ENCODE data around the gene ZNF512B. TPM values are rescaled to one million over a fixed set of nuclear protein-coding genes. Genes with fewer than 3 reads are reported as not detected.
"Not testable (repeated sequence)": the region's sequence is repeated elsewhere in the genome, so short reads cannot be mapped to it uniquely, and the experiment has no call there.

Gene ZNF512B
- total RNA-seq, 2 experiments from 2014 or later: 19.3 to 21.4 TPM

DNA sequence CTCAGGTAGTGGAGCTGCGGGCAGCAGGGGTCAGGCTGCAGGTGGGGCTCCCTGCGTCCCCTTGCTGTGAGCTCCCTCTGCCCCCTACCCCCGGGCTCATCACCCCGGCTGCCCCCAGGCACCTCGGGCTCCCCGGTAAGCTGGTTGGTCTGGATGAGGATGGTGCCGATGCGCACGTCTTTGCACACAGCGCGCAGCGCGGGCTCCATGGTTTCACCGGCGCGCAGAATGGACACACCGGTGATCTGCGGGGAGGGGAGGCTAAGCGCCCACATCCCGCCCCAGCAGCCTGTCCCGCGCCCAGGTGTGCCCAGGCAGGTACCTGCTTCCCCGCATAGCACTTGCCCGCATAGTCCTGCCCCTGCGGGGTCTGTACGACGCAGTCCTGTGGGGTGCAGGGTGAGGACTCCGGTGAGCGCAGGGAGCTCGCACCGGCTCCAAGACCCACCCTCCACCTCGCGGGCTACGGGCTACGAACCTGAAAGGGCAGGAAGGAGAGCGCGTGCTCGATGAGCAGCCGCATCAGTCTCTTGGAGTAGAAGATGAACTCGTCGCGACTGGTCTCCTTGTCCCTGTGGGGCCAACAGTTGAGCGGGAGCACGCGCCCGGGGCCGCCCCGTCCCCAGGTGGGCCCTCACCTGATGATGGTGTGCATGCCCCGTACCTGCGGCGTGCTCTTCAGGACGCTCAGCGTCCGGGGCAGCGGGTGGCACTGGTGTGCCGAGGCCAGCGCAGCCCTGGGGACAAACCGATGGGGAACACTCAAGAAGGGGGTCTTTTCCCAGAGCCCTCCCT lies 29.1 kb downstream of the ZNF512B start:
- no peak overlapping the region for H3K4me3 Mint-ChIP-seq
- CTCF ChIA-PET: interaction anchor here (1.0 kb wide), 1 partner anchor 44 kb away, joined by 3 read pairs; no protein-coding TSS in a partner anchor

DNA sequence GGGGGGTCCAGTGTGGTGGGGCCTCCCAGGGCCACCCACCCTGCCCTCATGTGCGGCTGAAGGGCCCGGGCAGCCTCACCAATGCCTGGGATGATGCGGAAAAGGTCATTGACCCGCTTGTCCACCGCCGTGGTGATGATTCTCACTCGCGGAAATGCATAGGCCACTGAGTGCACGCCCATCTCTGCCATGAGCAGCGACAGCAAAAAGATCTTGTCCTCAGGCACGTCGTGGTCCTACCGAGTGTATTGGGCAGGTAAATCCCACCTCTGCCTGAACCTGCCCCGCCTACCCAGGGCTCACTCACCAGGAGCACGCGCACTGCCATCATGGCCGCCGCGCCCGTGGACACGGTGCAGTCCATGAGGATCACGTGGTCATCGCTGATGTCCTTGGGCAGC lies 29.7 kb downstream of the ZNF512B start:
- peaks cover 2% of the 10 kb centered on the region for H3K9me3 Mint-ChIP-seq
- H3K36me3 Mint-ChIP-seq (ENCODE audit: low read depth): peaks cover 42% of the 10 kb centered on the region
- POLR2A ChIA-PET: no interaction called here
- CTCF ChIA-PET: no interaction called here
- no peak overlapping the region for H3K4me3 Mint-ChIP-seq
- peaks cover 29% of the 10 kb centered on the region for H3K4me1 Mint-ChIP-seq
- H3K27me3 Mint-ChIP-seq: no peaks in the 10 kb centered on the region
- DNase-seq: no peak
- H3K27ac Mint-ChIP-seq: no peak overlapping the region

More for the DNA sequence above, 29.1 kb downstream of the ZNF512B start:
- H3K27ac Mint-ChIP-seq: peak overlapping the region; percentile 90
- no peak for DNase-seq
- POLR2A ChIA-PET: interaction anchor here (0.8 kb wide), 1 partner anchor 12 kb away, joined by 3 read pairs; no protein-coding TSS in a partner anchor
- H3K4me1 Mint-ChIP-seq: peaks cover 29% of the 10 kb centered on the region
- peaks cover 2% of the 10 kb centered on the region for H3K9me3 Mint-ChIP-seq
- no peaks in the 10 kb centered on the region for H3K27me3 Mint-ChIP-seq
- peaks cover 39% of the 10 kb centered on the region for H3K36me3 Mint-ChIP-seq (ENCODE audit: low read depth)

- no peaks in the 10 kb centered on the region for H3K27me3 Mint-ChIP-seq
- no peak for DNase-seq
- peaks cover 26% of the 10 kb centered on the region for H3K4me1 Mint-ChIP-seq
- peak overlapping the region; percentile 19 for H3K27ac Mint-ChIP-seq
- peaks cover 46% of the 10 kb centered on the region for H3K36me3 Mint-ChIP-seq (ENCODE audit: low read depth)
- ChIA-PET CTCF (interaction anchor here (1.8 kb wide), 1 partner anchor 65 kb away, joined by 3 read pairs; no protein-coding TSS in a partner anchor), POLR2A (no interaction called here)
- peaks cover 2% of the 10 kb centered on the region for H3K9me3 Mint-ChIP-seq
- no peak overlapping the region for H3K4me3 Mint-ChIP-seq
Measured at GRCh38 chr20:63939061-63939935, 30.4 kb downstream of the ZNF512B start.

- DNase-seq: no peak
- ChIA-PET POLR2A (no interaction called here), CTCF (interaction anchor here (0.6 to 1.4 kb wide), 3 partner anchors 16 to 41 kb away, joined by 3 to 4 read pairs (median 3); no protein-coding TSS in a partner anchor)
- peaks cover 20% of the 10 kb centered on the region for H3K4me1 Mint-ChIP-seq
- H3K4me3 Mint-ChIP-seq: no peak overlapping the region
- no peak overlapping the region for H3K27ac Mint-ChIP-seq
- H3K9me3 Mint-ChIP-seq: peaks cover 2% of the 10 kb centered on the region
- H3K36me3 Mint-ChIP-seq (ENCODE audit: low read depth): peaks cover 46% of the 10 kb centered on the region
- no peaks in the 10 kb centered on the region for H3K27me3 Mint-ChIP-seq
Measured at GRCh38 chr20:63937596-63937995, 32.1 kb downstream of the ZNF512B start.

DNA sequence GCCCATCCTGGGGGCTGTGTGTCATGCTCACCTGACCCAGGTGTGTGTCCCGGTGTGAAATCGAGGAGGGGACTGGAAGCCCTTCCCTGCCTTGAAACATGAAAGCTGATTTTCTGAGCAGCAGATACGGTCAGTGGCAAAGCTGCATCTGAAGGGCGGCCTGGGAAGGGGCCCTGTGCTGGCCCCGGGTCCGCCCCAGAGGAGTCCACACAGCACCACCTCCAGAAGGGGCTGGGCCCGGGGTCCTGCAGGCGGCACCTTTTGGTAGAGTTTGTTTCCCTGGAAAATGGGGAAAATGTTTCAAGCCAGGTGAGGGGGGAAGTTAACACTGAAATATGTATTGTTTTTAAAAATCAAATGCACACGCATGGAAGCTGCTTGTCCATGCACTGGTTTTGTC lies 34.3 kb downstream of the ZNF512B start:
- no peaks in the 10 kb centered on the region for H3K9me3 Mint-ChIP-seq
- H3K4me3 Mint-ChIP-seq: no peak overlapping the region
- POLR2A ChIA-PET: no interaction called here
- H3K36me3 Mint-ChIP-seq (ENCODE audit: low read depth): peaks cover 49% of the 10 kb centered on the region
- H3K4me1 Mint-ChIP-seq: peaks cover 4% of the 10 kb centered on the region
- peak; percentile 3 for DNase-seq
- no peaks in the 10 kb centered on the region for H3K27me3 Mint-ChIP-seq
- CTCF ChIA-PET: no interaction called here
- H3K27ac Mint-ChIP-seq: no peak overlapping the region

DNA sequence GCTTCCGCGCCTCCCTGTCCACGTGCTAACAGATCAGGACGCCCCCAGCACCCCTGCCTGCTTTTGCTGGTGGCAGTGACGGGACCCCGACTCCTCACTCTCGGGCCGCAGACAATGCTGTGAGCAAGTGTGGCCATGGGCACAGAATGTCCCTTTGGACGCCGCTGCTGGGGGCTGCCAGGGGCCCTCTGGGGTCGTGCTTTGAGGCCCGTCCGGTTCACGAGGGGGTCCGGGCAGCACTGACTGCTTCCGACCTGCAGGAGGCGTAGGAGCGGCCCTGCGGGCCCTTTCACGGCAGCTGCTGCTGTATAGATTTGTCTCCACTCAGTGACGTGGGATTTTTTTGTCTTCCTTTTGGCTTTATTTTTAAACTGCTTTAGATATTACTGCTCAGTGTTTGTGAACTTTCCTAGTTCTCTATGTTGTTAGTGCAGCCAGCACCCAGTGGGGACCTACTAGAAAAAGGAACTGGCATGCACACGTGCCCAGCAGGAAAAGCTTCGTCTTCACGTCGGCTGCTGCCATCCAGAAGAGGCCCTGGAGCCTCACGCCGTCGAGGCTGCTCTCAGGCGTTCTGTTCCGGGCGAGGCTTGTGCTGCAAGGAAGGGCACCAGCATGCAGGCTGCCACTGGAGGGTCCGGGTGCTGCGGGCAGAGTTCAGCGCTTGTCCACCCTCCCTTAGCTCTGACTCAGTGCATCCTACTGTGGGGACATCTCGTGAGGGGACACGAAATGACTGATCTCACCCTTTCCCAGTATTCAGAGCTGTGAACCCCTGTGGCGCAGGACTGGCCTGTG lies 35.3 kb downstream of the ZNF512B start:
- Mint-ChIP-seq H3K36me3 (ENCODE audit: low read depth) (peaks cover 47% of the 10 kb centered on the region), H3K4me1 (peaks cover 3% of the 10 kb centered on the region), H3K9me3 (no peaks in the 10 kb centered on the region), H3K27ac (no peak overlapping the region), H3K27me3 (no peaks in the 10 kb centered on the region), H3K4me3 (no peak overlapping the region)
- ChIA-PET POLR2A (no interaction called here), CTCF (interaction anchor here (0.9 kb wide), 1 partner anchor 11 kb away, joined by 3 read pairs; no protein-coding TSS in a partner anchor)
- no peak for DNase-seq

DNA sequence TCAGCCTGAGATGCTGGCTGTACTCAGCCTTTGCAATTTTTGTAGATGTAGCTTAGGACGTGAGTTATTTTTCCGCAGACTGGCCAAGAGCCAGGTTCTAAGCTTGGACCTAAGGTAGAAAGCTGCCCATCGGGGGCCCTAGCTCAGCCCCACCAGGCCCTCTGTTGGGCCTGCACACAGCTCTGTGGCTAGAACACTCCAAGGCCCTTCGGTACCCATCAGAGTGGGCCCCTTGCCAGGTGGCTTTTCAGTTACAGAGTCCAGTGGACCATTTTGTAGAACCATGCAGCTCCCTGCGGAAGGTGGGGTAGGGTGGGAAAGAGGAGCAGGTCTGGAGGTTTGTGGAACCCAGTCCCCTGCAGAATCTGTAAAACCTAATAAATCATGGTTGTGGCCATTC lies 36.1 kb downstream of the ZNF512B start:
- peaks cover 3% of the 10 kb centered on the region for H3K4me1 Mint-ChIP-seq

GRCh38 chr20:63932606-63933160 lies 37.0 kb downstream of the ZNF512B start:
- H3K4me1 Mint-ChIP-seq: peaks cover 2% of the 10 kb centered on the region
- no peaks in the 10 kb centered on the region for H3K9me3 Mint-ChIP-seq
- POLR2A ChIA-PET: no interaction called here
- DNase-seq: no peak
- H3K27me3 Mint-ChIP-seq: no peaks in the 10 kb centered on the region
- peaks cover 56% of the 10 kb centered on the region for H3K36me3 Mint-ChIP-seq (ENCODE audit: low read depth)
- H3K4me3 Mint-ChIP-seq: no peak overlapping the region
- CTCF ChIA-PET: interaction anchor here (1.2 to 1.5 kb wide), 2 partner anchors 11 to 19 kb away, joined by 3 to 5 read pairs; no protein-coding TSS in a partner anchor
- no peak overlapping the region for H3K27ac Mint-ChIP-seq

More for the DNA sequence above, 36.1 kb downstream of the ZNF512B start:
- ChIA-PET POLR2A (no interaction called here), CTCF (interaction anchor here (1.2 kb wide), 1 partner anchor 12 kb away, joined by 3 read pairs; no protein-coding TSS in a partner anchor)
- no peak for DNase-seq
- Mint-ChIP-seq H3K27me3 (no peaks in the 10 kb centered on the region), H3K27ac (no peak overlapping the region), H3K9me3 (no peaks in the 10 kb centered on the region), H3K4me3 (no peak overlapping the region), H3K36me3 (ENCODE audit: low read depth) (peaks cover 54% of the 10 kb centered on the region)

DNA sequence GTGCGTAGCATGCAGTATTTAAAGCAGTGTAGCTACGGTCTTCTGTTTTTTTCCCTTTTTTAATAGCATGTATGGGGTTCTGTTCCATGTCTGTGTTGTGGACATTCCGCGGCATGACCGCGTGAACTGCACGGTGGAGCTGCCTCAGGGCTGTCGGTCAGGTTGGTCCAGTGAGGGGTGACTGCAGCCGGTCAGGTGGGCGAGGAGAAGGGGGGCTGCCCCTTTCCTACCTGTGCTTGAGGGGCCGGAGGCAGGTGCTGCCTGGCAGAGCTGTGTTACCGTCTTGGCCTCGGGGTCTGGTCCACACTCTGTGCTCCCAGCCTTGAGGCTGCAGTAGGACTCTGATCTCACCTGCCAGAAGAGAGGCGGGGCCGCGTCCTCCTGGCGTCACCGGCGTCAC lies 38.0 kb downstream of the ZNF512B start:
- no peaks in the 10 kb centered on the region for H3K27me3 Mint-ChIP-seq
- ChIA-PET POLR2A (no interaction called here), CTCF (interaction anchor here (1.5 kb wide), 1 partner anchor 18 kb away, joined by 5 read pairs; no protein-coding TSS in a partner anchor)
- peaks cover 58% of the 10 kb centered on the region for H3K36me3 Mint-ChIP-seq (ENCODE audit: low read depth)
- H3K4me1 Mint-ChIP-seq: no peaks in the 10 kb centered on the region
- DNase-seq: no peak
- H3K9me3 Mint-ChIP-seq: no peaks in the 10 kb centered on the region
- no peak overlapping the region for H3K27ac Mint-ChIP-seq
- H3K4me3 Mint-ChIP-seq: no peak overlapping the region

DNA sequence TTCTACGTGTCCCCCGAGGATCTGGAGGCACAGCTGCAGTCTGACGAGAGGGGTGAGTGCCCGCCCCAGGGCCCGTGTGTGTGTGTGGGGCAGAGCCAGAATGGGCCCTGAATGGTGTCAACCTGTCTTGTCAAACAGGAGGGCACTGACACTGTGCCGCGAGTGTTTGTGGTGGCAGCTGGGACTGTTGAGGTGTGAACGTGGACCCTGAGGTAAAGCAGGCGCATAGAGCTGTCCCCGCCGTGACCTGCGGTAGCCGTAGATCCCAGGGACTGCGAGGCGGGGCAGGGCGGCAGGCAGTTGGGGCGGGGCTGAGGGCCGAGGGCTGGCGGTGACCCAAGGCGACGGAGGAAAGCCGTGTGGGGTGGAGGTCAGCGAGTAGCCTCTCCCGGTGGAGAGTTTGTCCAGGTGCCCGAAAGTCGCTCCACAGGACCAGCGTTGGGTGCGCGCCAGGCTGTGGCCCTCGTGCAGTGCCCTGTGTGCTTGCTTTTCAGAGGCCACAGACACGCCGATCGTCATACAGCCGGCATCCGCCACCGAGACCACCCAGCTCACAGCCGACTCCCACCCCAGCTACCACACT lies 38.7 kb downstream of the ZNF512B start:
- ChIA-PET CTCF (no interaction called here), POLR2A (no interaction called here)
- Mint-ChIP-seq H3K9me3 (no peaks in the 10 kb centered on the region), H3K27me3 (no peaks in the 10 kb centered on the region), H3K27ac (no peak overlapping the region), H3K36me3 (ENCODE audit: low read depth) (peaks cover 60% of the 10 kb centered on the region), H3K4me1 (peaks cover 2% of the 10 kb centered on the region), H3K4me3 (no peak overlapping the region)
- no peak for DNase-seq

GRCh38 chr20:63929473-63929883 lies 40.3 kb downstream of the ZNF512B start:
- H3K9me3 Mint-ChIP-seq, H3K4me1 Mint-ChIP-seq, POLR2A ChIA-PET, DNase-seq, H3K4me3 Mint-ChIP-seq, H3K27ac Mint-ChIP-seq, H3K27me3 Mint-ChIP-seq: not testable (repeated sequence)
- H3K36me3 Mint-ChIP-seq (ENCODE audit: low read depth): peaks cover 54% of the 10 kb centered on the region
- CTCF ChIA-PET: interaction anchor here (2.0 kb wide), 1 partner anchor 109 kb away, joined by 8 read pairs; no protein-coding TSS in a partner anchor

GRCh38 chr20:63929071-63929470 lies 40.7 kb downstream of the ZNF512B start:
- Mint-ChIP-seq H3K27ac (peak overlapping the region; percentile 25), H3K9me3 (no peaks in the 10 kb centered on the region), H3K36me3 (ENCODE audit: low read depth) (peaks cover 50% of the 10 kb centered on the region), H3K27me3 (no peaks in the 10 kb centered on the region), H3K4me3 (no peak overlapping the region), H3K4me1 (peaks cover 6% of the 10 kb centered on the region)
- DNase-seq: no peak
- POLR2A ChIA-PET: no interaction called here
- CTCF ChIA-PET: interaction anchor here (0.9 to 2.0 kb wide), 4 partner anchors 13 to 392 kb away, joined by 3 to 8 read pairs (median 3); partner anchors contain the start of gene PTK6
